ENCODE measurements around the gene DOCK3.

The DOCK3 gene

DNA sequence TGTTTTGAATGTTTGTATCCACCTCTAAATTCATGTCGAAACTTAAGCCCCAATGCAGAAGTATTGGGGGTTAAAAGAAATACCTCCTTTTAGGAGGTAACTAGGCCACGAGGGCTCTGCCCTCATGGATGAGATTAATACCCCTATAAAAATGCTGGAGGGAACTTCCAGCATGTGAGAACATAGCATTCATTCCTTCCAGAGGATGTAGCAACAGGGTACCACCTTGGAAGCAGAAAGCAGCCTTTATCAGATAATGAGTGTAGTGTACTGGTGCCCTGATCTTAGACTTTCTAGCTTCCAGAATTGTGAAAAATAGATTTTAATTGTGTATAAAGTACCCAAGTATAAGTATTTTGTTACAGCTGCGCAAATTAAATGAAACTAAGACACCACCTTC, 356.9 kb downstream of the DOCK3 start:
- Histone ChIP-seq H3K9me3 (peaks cover 0 to 4% (median 3%) of the 10 kb centered on the region in 3 donors), H3K4me3 (no peak overlapping the region), H3K27ac (no peak overlapping the region), H3K27me3 (no peaks in the 10 kb centered on the region), H3K36me3 (no peaks in the 10 kb centered on the region), H3K4me1 (no peaks in the 10 kb centered on the region)
- no peak for DNase-seq
- intact Hi-C loops (cut with DNase I; ENCODE audit: low total_unique reads) = no loop called here
- TF ChIP-seq, protein P1, sequence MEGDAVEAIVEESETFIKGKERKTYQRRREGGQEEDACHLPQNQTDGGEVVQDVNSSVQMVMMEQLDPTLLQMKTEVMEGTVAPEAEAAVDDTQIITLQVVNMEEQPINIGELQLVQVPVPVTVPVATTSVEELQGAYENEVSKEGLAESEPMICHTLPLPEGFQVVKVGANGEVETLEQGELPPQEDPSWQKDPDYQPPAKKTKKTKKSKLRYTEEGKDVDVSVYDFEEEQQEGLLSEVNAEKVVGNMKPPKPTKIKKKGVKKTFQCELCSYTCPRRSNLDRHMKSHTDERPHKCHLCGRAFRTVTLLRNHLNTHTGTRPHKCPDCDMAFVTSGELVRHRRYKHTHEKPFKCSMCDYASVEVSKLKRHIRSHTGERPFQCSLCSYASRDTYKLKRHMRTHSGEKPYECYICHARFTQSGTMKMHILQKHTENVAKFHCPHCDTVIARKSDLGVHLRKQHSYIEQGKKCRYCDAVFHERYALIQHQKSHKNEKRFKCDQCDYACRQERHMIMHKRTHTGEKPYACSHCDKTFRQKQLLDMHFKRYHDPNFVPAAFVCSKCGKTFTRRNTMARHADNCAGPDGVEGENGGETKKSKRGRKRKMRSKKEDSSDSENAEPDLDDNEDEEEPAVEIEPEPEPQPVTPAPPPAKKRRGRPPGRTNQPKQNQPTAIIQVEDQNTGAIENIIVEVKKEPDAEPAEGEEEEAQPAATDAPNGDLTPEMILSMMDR (IDR thresholded peaks at IDR 0.05) = no peak

DNA sequence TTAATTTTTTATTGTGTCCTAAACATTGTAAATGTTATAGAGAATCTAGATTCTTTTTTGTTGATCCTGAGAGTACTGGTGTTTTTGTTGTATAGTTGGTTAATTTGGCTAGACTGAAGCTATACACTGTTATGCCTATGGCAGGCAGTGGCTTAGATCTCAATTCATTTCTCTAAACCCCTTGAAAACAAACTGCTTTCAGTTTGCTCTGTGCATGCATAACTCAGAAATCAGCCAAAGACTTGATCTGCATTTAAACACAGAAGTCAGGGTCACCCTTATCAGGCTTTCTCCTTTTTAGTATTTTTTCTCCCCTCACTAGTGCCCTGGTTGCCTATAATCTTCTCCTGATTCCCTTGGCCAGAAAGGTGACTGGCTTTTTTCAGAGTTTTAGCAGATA, 360.9 kb downstream of the DOCK3 start:
- intact Hi-C loops (cut with DNase I; ENCODE audit: low total_unique reads) = no loop called here
- DNase-seq = no peak
- Histone ChIP-seq H3K27me3 (no peaks in the 10 kb centered on the region), H3K27ac (no peak overlapping the region), H3K9me3 (peaks cover 0 to 2% (median under 1%) of the 10 kb centered on the region in 3 donors), H3K4me3 (no peak overlapping the region), H3K36me3 (no peaks in the 10 kb centered on the region), H3K4me1 (no peaks in the 10 kb centered on the region)
- TF ChIP-seq, protein P1 (IDR thresholded peaks at IDR 0.05) = no peak

DNA sequence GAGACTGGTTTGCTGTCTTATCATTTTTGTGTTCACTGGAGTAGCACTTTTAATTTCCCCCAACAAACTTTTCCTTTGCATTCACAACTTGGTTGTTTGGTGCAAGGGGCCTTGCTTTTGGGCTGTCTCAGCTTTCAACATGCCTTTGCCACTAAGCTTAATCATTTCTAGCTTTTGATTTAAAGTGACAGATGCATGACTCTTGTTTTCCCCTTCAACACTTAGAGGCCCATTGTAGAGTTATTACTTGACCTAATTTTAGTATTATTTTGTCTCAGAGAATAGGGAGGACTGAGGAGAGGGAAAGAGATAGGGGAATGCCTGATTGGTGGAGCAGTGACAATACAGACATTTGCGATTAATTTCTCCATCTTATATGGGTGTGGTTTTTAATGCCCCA, 370.3 kb downstream of the DOCK3 start:
- no peaks in the 10 kb centered on the region for H3K27me3 ChIP-seq
- intact Hi-C loops (cut with DNase I; ENCODE audit: low total_unique reads) = no loop called here
- H3K27ac ChIP-seq = no peak overlapping the region
- DNase-seq = no peak
- TF ChIP-seq, protein P1 (IDR thresholded peaks at IDR 0.05) = no peak
- H3K4me1 ChIP-seq = no peaks in the 10 kb centered on the region
- no peaks in the 10 kb centered on the region for H3K9me3 ChIP-seq
- H3K36me3 ChIP-seq = no peaks in the 10 kb centered on the region
- no peak overlapping the region for H3K4me3 ChIP-seq

DNA sequence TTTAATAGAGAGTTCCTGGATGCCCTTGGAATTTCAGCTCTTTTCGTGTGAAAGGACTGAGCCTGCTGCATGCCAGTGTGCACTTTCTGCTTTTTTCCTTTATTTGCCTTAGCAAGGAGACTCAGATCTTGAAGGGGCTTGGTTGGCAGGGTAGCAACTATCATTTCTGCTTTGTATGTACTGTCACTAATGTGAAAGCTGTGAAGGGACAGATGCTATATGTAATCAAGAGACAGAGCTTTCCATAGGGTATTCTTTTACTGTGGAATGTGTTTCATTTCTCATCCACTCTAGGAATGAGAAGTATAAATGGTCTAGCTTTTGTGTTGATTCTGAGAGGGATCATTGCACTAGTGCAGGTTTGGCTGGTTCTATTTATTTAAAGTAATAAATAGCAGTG, 377.8 kb downstream of the DOCK3 start:
- no peak overlapping the region for H3K27ac ChIP-seq
- intact Hi-C loops (cut with DNase I; ENCODE audit: low total_unique reads) = no loop called here
- H3K36me3 ChIP-seq = no peaks in the 10 kb centered on the region
- no peaks in the 10 kb centered on the region for H3K9me3 ChIP-seq
- TF ChIP-seq, protein P1 (IDR thresholded peaks at IDR 0.05) = no peak
- no peak for DNase-seq
- no peaks in the 10 kb centered on the region for H3K27me3 ChIP-seq
- no peaks in the 10 kb centered on the region for H3K4me1 ChIP-seq
- no peak overlapping the region for H3K4me3 ChIP-seq

DNA sequence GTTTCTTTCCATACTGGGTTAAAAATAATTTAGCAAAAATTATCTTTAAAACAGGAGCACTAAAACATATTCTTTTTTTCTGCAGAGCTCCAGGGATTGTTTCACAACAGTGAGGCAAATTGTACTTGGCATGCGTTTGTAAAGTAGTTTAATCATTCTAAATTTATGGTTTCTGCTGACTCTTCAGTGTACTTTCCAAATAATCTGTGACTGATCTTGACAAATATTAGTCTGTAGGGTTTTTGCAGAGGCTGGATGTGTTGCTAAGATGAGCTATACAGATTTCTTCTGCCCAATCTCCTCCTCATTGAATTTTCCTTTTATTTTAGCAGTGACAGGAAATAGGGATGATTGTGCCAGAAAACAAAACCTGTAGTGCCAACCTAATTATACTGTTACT, 382.4 kb downstream of the DOCK3 start:
- DNase-seq = no peak
- intact Hi-C loops (cut with DNase I; ENCODE audit: low total_unique reads) = no loop called here

More for the DNA sequence above, 382.4 kb downstream of the DOCK3 start:
- Histone ChIP-seq H3K36me3 (no peaks in the 10 kb centered on the region), H3K9me3 (no peaks in the 10 kb centered on the region), H3K4me3 (no peak overlapping the region), H3K27ac (no peak overlapping the region), H3K27me3 (no peaks in the 10 kb centered on the region), H3K4me1 (no peaks in the 10 kb centered on the region)
- TF ChIP-seq, protein P1 (IDR thresholded peaks at IDR 0.05) = no peak

All from tibial artery (tissue), 4 donors.